WTC11 (cell line): Measurements from ENCODE around the gene CFAP161.

ENCODE experiments used
- CTCF ChIP-seq: fragments of 200-600 bp; IDR thresholded peaks from 2 replicates; pipeline ENCODE4 v1.8.0; 2022; ENCODE audit warnings: antibody characterized with exemption
- EMX1 ChIP-seq: fragments of 250-450 bp; sonication (Bioruptor Pico); IDR thresholded peaks from 2 replicates; pipeline ENCODE4 v1.8.0; 2021; ENCODE audit warnings: mild to moderate bottlenecking
- ERG ChIP-seq: fragments of 250-450 bp; sonication (Bioruptor Pico); IDR thresholded peaks from 2 replicates; pipeline ENCODE4 v1.8.0; 2021; ENCODE audit warnings: mild to moderate bottlenecking
- GABPB1 ChIP-seq: sonication (generic); formaldehyde crosslinking; IDR thresholded peaks from 2 replicates; pipeline ENCODE4 v1.8.1; 2023; ENCODE audit warnings: mild to moderate bottlenecking, missing genetic modification reagents
- GRHL2 ChIP-seq: fragments of 250-450 bp; sonication (Bioruptor Pico); IDR thresholded peaks from 2 replicates; pipeline ENCODE4 v1.8.0; 2022; ENCODE audit warnings: mild to moderate bottlenecking, moderate library complexity; ENCODE audit not compliant: insufficient replicate concordance, severe bottlenecking
- TF ChIP-seq, protein P1 (sequence below): sonication (generic); formaldehyde crosslinking; IDR thresholded peaks from 2 replicates; pipeline ENCODE4 v1.8.1; 2022; ENCODE audit warnings: low read depth, mild to moderate bottlenecking, moderate library complexity, missing genetic modification reagents, borderline replicate concordance

GRCh38 chr15:81160312-81161159 is 26.5 kb downstream of the CFAP161 start:
- TF ChIP-seq CTCF (no peak), ERG (CRISPR knock-in tag) (no peak), EMX1 (CRISPR knock-in tag) (no peak), GRHL2 (no peak), GABPB1 (CRISPR knock-in tag) (no peak)
- TF ChIP-seq, protein P1, sequence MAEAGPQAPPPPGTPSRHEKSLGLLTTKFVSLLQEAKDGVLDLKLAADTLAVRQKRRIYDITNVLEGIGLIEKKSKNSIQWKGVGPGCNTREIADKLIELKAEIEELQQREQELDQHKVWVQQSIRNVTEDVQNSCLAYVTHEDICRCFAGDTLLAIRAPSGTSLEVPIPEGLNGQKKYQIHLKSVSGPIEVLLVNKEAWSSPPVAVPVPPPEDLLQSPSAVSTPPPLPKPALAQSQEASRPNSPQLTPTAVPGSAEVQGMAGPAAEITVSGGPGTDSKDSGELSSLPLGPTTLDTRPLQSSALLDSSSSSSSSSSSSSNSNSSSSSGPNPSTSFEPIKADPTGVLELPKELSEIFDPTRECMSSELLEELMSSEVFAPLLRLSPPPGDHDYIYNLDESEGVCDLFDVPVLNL (CRISPR knock-in tag), result no peak
